Rectal smooth muscle tissue (tissue), 1 donor: ENCODE results near the gene IL1R2.

Experiments used
- H3K27ac ChIP-seq: one replicate; pipeline ENCODE4 v1.7.0; 2013; ENCODE audit warnings: low read depth, low read length, inconsistent platforms
- H3K27me3 ChIP-seq: one replicate; pipeline ENCODE4 v1.7.0; 2013; ENCODE audit warnings: low read length; ENCODE audit not compliant: control insufficient read depth, insufficient read depth
- H3K36me3 ChIP-seq: one replicate; pipeline ENCODE4 v1.7.0; 2013; ENCODE audit warnings: low read length; ENCODE audit not compliant: control insufficient read depth, insufficient read depth
- H3K4me1 ChIP-seq: one replicate; pipeline ENCODE4 v1.7.0; 2013; ENCODE audit warnings: low read length; ENCODE audit not compliant: control insufficient read depth, insufficient read depth
- H3K4me3 ChIP-seq: one replicate; pipeline ENCODE4 v1.7.0; 2013; ENCODE audit warnings: low read length
- H3K9ac ChIP-seq: one replicate; pipeline ENCODE4 v1.7.0; 2013; ENCODE audit warnings: low read length

The IL1R2 gene

DNA sequence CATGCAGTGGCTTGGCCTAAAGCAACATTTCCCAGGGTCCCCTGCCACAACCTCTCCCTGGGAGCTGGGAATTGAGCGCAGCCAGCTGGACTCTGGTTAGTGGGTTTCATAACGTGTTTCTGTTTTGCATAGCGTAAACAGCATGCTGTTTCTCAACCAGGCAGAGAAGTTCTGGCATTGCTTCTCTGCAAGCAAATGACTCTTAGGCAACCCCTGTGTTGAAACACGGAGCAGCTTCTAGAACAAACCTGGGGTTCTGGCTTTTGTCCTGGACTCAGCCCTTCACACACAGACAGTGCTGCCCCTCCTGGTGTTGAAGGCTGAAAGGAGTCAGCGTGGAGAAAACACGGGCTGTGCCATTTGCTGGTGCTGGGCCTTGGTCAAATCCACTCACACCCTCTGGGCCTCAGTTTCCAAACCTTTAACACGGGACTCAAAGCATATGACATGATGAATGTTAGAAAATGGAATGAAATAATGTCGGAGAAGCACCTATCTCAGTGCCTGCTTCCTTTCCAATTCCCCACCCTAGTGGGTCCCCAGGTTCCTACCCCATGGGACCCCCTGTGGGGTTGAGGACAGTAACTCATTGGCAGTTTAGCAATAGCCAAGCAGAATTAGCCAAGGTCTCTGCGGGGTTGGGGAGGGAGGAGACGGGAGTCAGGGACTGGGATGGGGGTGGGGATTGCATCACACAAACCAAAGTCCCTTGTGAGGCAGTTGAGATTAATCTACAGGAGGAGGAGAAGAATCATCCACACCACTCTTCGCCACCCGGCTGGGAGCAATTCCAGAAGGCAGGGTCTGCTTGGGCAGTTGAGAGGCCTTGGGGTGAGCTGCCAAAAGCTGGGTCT lies 30.2 kb upstream of the IL1R2 start:
- Histone ChIP-seq H3K9ac (no peak overlapping the region), H3K4me1 (peaks cover 17% of the 10 kb centered on the region), H3K27ac (peak overlapping the region; percentile 82), H3K27me3 (no peaks in the 10 kb centered on the region), H3K4me3 (peak overlapping the region; percentile 10), H3K36me3 (no peaks in the 10 kb centered on the region)

DNA sequence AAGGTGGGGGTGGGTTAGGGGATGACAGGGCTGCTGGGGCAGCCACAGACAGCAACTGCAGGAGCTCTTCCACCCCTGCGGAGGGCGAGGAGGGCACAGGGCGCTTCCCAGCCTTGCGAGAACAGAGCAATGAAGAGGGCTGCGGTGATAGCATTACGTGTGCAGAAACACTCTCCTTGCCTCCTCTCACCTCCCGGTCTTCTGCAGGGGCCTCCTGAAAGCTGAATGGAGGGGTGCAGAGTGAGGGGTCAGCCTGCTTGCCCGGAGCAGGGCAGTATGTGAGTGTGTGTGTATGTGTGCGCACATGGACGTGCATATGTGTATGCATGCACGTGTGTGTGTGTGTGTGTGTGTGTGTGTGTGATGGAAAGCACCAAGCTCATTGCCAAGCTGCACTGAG lies 29.5 kb upstream of the IL1R2 start:
- Histone ChIP-seq H3K4me3 (no peak overlapping the region), H3K27ac (no peak overlapping the region), H3K27me3 (no peaks in the 10 kb centered on the region), H3K36me3 (no peaks in the 10 kb centered on the region), H3K9ac (no peak overlapping the region), H3K4me1 (peaks cover 17% of the 10 kb centered on the region)

DNA sequence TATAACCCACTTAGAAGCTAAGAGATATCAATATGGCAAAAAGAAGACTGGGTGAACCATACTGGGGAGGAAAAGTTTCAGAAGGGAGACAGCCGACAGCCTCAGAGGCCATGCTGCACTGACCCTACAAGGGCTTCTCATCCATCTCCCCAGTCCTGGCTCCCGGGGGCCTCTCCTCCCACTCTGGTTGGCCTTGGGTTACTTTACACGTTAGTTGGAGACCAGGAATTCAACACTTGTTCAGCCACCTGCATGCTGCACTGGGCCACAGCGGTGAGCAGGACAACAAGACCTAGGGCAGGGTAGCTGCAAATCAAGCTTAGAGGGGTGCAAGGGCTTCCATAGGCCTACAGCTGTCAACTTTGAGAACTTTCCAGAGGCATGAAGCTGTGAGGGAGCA lies 28.6 kb upstream of the IL1R2 start:
- H3K4me1 ChIP-seq: peaks cover 17% of the 10 kb centered on the region
- H3K27me3 ChIP-seq: no peaks in the 10 kb centered on the region
- no peaks in the 10 kb centered on the region for H3K36me3 ChIP-seq
- H3K4me3 ChIP-seq: no peak overlapping the region
- H3K9ac ChIP-seq: no peak overlapping the region
- H3K27ac ChIP-seq: no peak overlapping the region

GRCh38 chr2:101967826-101968513 lies 23.8 kb upstream of the IL1R2 start:
- Histone ChIP-seq H3K4me3 (no peak overlapping the region), H3K9ac (no peak overlapping the region), H3K27me3 (no peaks in the 10 kb centered on the region), H3K4me1 (no peaks in the 10 kb centered on the region), H3K36me3 (no peaks in the 10 kb centered on the region), H3K27ac (no peak overlapping the region)

DNA sequence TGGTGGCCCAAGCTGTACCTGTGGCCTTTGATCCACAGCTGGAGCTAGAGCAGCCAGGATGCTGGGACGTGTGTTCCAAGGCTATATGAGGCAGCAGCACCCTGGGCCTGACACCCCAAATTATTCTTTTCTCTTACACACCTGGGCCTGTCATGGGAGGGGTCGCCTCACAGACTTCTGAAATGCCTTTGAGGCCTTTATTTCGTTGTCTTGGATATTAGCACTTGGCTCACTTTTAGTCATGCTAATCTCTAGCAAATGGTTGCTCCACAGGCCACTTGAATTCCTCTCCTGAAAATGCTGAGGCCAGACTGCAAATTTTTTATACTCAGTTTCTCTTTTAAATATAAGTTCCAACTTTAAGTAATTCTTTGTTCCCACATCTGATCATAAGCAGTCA lies 22.0 kb upstream of the IL1R2 start:
- Histone ChIP-seq H3K36me3 (no peaks in the 10 kb centered on the region), H3K27ac (no peak overlapping the region), H3K4me1 (no peaks in the 10 kb centered on the region), H3K27me3 (no peaks in the 10 kb centered on the region), H3K9ac (no peak overlapping the region), H3K4me3 (no peak overlapping the region)

- H3K27ac ChIP-seq: no peak overlapping the region
Measured at GRCh38 chr2:101970901-101971300, 20.9 kb upstream of the IL1R2 start.

DNA sequence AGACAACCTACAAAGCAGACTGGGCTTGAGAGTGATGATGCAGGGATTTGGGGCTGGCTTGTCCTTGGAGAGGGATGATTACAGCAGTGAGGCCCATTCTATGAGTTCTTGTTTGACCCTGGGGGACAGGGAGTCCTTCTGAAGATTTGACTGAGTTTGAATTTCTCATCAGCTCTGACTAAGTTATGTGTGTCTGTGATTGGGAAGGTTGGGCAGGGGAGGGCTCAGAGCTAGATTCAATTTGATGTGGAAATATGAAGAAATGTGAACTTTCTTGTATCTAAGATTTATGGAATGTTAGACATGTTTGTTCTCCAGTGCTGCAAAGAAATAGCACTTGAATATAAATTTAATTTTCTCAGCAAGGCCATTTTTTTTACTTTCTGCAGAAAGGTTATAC lies 19.9 kb upstream of the IL1R2 start:
- Histone ChIP-seq H3K4me1 (no peaks in the 10 kb centered on the region), H3K27ac (no peak overlapping the region), H3K4me3 (no peak overlapping the region), H3K27me3 (no peaks in the 10 kb centered on the region), H3K36me3 (no peaks in the 10 kb centered on the region), H3K9ac (no peak overlapping the region)

More at GRCh38 chr2:101970901-101971300, 20.9 kb upstream of the IL1R2 start:
- Histone ChIP-seq H3K4me3 (no peak overlapping the region), H3K4me1 (no peaks in the 10 kb centered on the region), H3K36me3 (no peaks in the 10 kb centered on the region), H3K9ac (no peak overlapping the region), H3K27me3 (no peaks in the 10 kb centered on the region)

DNA sequence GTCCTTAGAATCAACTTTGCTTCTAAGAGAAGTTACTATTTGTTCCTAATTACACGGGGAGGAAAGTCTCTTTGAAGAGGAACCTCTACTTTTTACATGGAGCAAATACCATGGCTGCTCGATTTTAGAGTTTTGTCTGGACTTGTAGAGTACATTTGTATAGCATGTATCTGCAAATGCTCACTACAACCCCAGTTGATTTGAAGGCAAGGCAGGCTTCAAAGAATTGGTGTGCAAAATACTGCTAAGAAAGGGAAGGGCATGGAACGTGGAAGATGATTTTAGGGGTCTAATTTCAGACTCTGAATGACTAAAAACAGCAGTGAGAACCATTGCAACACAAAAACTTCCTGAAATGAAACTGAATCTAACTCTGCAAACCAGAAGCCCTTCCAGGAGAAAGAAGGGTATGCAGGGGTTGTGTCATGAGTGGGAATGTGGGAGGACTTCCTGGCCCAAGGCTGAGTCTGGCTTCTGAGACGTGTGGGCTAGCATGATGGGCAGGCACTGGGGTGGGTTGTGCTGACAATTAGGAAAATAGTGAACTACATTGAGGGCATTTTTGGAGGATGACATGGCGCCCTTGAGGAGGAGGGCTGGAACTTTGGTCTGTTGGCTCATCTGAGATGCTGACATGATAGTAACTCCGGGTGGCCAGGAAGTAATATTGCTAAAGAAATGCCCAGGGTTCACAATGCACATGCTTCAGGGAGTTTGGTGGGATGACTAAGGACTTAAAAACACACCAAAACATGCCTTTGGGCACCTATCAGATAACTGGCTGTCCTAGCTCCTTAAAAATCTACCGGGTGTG lies 18.9 kb upstream of the IL1R2 start:
- Histone ChIP-seq H3K4me1 (no peaks in the 10 kb centered on the region), H3K27ac (no peak overlapping the region), H3K36me3 (no peaks in the 10 kb centered on the region), H3K9ac (no peak overlapping the region), H3K4me3 (no peak overlapping the region), H3K27me3 (no peaks in the 10 kb centered on the region)

DNA sequence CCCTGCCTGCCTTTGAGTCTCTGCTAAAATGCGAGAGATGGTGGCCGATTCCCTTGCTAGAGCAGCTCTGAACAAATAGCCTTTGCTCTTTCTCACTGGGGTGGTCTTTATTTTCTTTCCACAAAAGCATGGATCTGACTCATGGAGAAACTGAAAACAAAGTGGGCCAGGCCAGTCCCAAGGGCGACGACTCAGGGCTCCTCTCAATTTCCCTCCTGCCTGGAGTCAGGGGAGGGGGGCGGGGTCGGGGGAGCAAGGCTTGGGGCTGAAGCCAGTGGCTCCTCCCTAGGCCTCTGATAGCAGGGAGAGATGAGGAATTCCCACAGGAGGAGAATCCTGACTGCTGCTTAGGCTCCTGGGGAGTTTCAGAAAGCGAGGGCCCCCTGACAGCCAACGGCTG lies 17.1 kb upstream of the IL1R2 start:
- no peak overlapping the region for H3K9ac ChIP-seq
- H3K36me3 ChIP-seq: no peaks in the 10 kb centered on the region
- no peak overlapping the region for H3K27ac ChIP-seq
- no peak overlapping the region for H3K4me3 ChIP-seq
- H3K27me3 ChIP-seq: no peaks in the 10 kb centered on the region
- H3K4me1 ChIP-seq: no peaks in the 10 kb centered on the region

DNA sequence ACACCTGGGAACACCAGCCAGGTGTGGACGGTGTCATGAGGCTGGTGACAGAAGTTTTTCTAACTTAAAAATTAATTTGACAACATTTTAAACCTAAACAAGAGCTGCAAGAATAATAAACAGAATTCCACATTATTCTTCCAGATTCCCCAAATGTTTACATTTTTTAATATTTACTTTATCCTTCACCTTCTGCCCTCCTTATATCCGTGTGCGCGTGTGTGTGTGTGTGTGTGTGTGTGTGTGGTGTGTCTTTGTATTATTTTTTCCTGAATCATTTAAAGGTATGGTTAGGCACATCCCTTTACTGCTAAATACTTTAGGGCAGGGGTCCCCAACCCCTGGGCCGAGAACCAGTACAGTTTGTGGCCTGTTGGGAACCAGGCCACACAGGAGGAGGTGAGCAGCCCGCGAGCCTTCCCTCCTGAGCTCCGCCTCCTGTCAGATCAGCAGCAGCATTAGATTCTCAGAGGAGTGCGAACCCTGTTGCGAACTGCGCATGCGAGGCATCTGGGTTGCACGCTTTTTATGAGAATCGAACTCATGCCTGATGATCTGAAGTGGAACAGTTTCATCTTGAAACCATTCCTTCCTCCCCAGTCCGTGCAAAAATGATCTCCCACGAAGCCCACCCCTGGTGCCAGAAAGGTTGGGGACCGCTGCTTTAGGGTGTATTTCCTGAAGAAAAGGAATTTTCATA lies 16.4 kb upstream of the IL1R2 start:
- no peak overlapping the region for H3K4me3 ChIP-seq
- H3K36me3 ChIP-seq: no peaks in the 10 kb centered on the region
- H3K4me1 ChIP-seq: no peaks in the 10 kb centered on the region
- H3K9ac ChIP-seq: no peak overlapping the region
- no peak overlapping the region for H3K27ac ChIP-seq
- no peaks in the 10 kb centered on the region for H3K27me3 ChIP-seq

DNA sequence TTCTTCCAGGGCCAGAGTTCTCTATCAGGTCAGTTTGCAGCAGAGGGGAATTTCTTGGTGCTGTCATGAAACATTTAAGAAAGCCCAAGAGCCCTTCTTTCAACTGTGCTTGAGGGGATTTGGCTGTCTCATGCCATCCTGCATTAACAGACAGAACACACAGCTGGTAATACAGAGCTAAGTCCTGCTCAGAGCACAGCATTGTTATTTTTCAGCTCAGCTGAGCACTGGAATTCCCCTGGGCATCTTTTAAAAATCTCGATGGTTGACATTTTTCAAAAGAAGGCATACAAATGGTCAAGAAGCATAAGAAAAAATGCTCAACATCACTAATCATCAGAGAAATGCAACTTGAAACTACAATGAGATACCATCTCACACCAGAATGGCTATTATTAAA lies 14.9 kb upstream of the IL1R2 start:
- no peaks in the 10 kb centered on the region for H3K27me3 ChIP-seq
- H3K27ac ChIP-seq: no peak overlapping the region
- no peak overlapping the region for H3K9ac ChIP-seq
- H3K36me3 ChIP-seq: no peaks in the 10 kb centered on the region
- H3K4me3 ChIP-seq: no peak overlapping the region
- H3K4me1 ChIP-seq: no peaks in the 10 kb centered on the region

DNA sequence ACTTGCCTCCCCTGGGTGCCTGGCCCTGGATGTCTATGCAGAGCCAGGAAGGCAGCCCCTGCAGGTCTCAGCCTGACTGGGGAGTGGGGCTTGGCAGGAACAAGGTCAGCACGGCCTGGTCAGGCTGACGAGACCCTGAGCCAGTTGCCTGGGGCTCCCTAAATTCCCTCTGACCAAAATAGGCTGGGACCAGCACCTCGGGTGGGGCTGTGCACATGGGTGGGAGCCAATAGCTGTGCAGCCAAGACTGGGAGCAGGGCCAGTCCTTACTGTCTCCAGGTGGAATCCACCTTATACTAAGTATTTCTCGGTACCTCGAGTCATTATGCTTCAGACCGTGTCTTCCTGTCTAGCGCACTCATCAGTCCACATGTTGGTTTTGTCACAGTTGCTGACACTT lies 11.4 kb upstream of the IL1R2 start:
- Histone ChIP-seq H3K4me1 (no peaks in the 10 kb centered on the region), H3K9ac (no peak overlapping the region), H3K27ac (no peak overlapping the region), H3K27me3 (no peaks in the 10 kb centered on the region), H3K4me3 (no peak overlapping the region), H3K36me3 (no peaks in the 10 kb centered on the region)
